ENCODE data around the gene LY6G5C. TPM values are rescaled to one million over a fixed set of nuclear protein-coding genes. Genes with fewer than 3 reads are reported as not detected.

The LY6G5C gene, protein sequence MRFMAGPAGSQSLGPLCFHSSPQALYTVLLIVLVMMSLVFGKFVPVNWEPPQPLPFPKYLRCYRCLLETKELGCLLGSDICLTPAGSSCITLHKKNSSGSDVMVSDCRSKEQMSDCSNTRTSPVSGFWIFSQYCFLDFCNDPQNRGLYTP
- total RNA-seq = 1 to 10 TPM in 5 of 9 donors, under 1 TPM in 3, not detected in 1; 0.39 to 2.5 (median 1.8) TPM
- 1 to 10 TPM in 2 of 3 donors, under 1 TPM in 1; 0.75 to 3.6 (median 3.1) TPM for polyA plus RNA-seq
- long read RNA-seq, donor 1 = 0 reads
- long read RNA-seq, donor 2 = 0 reads
- long read RNA-seq, donor 3, partial matches to known transcripts = 0 of 1 reads
- long read RNA-seq, donor 3, other reads (novel, unspliced or antisense) = 0 of 1 reads
- long read RNA-seq, donor 4, partial matches to known transcripts = 0 of 1 reads
- long read RNA-seq, donor 4, other reads (novel, unspliced or antisense) = 0 of 1 reads
- long read RNA-seq, donor 5, transcript LY6G5C-214 (3 exons, 836 nt) = major isoform, 5 of 6 reads
- long read RNA-seq, donor 5, partial matches to known transcripts = 0 of 6 reads
- long read RNA-seq, donor 5, other reads (novel, unspliced or antisense) = 1 of 6 reads
- long read RNA-seq, donor 6, partial matches to known transcripts = 0 of 4 reads
- long read RNA-seq, donor 6, other reads (novel, unspliced or antisense) = 2 of 4 reads
- long read RNA-seq, donor 7 = 0 reads
- long read RNA-seq, donor 8 = 0 reads
- long read RNA-seq, donor 9 = 0 reads
- long read RNA-seq, donor 10, partial matches to known transcripts = 0 of 1 reads
- long read RNA-seq, donor 10, other reads (novel, unspliced or antisense) = 0 of 1 reads

DNA sequence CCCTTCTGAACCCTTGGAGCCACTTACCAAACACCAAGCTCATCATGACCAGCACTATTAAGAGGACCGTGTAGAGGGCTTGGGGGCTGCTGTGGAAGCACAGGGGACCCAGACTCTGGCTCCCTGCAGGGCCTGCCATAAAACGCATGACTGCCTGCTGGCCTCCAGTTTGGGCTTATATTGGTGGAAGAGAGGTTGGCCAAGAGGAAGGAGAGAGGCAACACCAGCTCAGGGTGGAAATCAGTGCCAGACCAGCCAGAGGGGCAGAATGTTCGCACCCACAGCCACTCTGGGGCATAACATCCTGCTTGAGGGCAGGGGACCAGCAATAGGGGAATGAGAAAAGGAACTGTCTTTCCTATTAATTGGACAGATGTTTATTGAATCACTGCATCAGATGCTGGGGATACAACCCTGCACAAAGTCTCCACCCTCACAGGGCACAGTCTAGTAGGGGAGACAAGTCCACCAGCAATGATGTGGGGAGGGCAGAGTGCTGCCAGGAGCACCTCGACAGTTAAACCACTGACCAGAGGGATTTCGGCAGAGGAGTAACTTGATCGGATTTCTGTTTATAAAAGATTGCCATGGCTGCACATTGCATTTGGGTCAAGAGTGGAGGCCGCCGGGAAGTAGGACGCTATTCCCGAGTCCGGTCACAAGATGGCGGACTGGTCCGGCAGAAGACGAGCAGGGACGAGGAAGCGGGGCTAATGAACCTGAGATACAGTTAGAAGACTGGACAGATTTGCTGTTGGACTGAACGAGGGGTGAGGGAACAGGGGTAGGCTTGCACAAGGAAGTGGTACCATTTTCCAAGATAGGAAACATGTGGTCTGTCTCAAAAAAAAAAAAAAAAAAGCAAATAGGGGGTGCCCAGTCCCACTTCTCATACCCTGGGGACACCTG lies at the start of gene LY6G5C:
Gene LY6G5C (minus strand): TSS at position 842 of the 909 bp plus-strand sequence. CDS start 694 bp downstream, at position 148.
- no peaks in the 10 kb centered on the region for H3K27me3 ChIP-seq
- peaks cover 9 to 10% of the 10 kb centered on the region in 2 donors for H3K4me1 ChIP-seq (replicated peaks in 1 of 2)
- TF ChIP-seq, protein P1, sequence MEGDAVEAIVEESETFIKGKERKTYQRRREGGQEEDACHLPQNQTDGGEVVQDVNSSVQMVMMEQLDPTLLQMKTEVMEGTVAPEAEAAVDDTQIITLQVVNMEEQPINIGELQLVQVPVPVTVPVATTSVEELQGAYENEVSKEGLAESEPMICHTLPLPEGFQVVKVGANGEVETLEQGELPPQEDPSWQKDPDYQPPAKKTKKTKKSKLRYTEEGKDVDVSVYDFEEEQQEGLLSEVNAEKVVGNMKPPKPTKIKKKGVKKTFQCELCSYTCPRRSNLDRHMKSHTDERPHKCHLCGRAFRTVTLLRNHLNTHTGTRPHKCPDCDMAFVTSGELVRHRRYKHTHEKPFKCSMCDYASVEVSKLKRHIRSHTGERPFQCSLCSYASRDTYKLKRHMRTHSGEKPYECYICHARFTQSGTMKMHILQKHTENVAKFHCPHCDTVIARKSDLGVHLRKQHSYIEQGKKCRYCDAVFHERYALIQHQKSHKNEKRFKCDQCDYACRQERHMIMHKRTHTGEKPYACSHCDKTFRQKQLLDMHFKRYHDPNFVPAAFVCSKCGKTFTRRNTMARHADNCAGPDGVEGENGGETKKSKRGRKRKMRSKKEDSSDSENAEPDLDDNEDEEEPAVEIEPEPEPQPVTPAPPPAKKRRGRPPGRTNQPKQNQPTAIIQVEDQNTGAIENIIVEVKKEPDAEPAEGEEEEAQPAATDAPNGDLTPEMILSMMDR (IDR thresholded peaks at IDR 0.05) = peak; percentile 23 to 85 (median 73)
- TF ChIP-seq POLR2A (IDR thresholded peaks at IDR 0.05) = peak in 1 of 2 donors; percentile 17
- intact Hi-C loops (cut with DNase I) = loop anchor here in 1 of 2 donors (5.0 to 10.0 kb wide), 2 partner anchors 87 to 154 kb away; no protein-coding TSS in a partner anchor
- WGBS, 4 donors = 12 to 13% (median 12%) methylated on average over 17 of the region's 17 CpGs
- no peaks in the 10 kb centered on the region for H3K36me3 ChIP-seq (replicated peaks in 1 of 2)
- H3K4me3 ChIP-seq = peak within 1 kb of the TSS in 3 of 4 donors; percentile 20 to 55 (median 27)
- H3K9me3 ChIP-seq (replicated peaks in 1 of 3) = no peaks in the 10 kb centered on the region
- DNase-seq = peak; percentile 82 to 95 (median 88)
- H3K27ac ChIP-seq = peak within 1 kb of the TSS in 3 of 5 donors; percentile 47 to 62 (median 59)

DNA sequence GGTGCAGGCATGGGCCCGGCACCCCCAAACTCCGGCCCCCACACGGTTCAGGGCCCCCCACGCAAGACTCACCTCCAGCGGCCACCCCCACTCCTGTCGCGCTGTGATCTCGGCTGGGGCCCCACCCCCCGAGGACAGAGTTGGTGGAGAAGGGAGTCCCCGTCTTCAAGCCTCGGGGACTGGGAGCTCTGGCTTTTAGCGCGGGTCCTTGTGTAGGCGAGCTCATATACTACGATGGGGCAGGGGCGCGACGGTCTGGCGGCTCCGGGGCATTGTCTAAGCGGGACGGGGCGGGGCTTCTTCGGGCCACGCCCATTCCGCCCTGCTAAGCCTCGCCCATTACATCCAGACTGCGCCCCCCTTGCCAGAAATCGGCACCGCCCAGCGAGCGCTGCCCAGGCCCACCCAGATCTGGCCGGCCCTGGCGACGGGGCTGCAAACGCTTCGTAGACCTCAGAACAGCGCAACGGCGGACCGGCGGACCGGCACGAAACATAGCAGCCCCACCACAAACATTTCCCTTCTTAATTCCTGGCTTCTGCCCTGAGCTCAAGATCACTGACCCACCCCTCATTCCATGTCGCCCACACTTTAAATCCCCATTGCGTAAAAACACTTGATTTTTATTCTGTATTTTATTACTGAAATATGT lies 49.2 kb upstream of the LY6G5C start:
- TF ChIP-seq POLR2A (IDR thresholded peaks at IDR 0.05) = no peak
- TF ChIP-seq, protein P1 (IDR thresholded peaks at IDR 0.05) = no peak
- peaks cover 14 to 66% of the 10 kb centered on the region in 2 donors for H3K4me1 ChIP-seq (replicated peaks in 1 of 2)
- 4 to 6% (median 4%) methylated on average over 23 to 46 of the region's 46 CpGs for WGBS, 4 donors

DNA sequence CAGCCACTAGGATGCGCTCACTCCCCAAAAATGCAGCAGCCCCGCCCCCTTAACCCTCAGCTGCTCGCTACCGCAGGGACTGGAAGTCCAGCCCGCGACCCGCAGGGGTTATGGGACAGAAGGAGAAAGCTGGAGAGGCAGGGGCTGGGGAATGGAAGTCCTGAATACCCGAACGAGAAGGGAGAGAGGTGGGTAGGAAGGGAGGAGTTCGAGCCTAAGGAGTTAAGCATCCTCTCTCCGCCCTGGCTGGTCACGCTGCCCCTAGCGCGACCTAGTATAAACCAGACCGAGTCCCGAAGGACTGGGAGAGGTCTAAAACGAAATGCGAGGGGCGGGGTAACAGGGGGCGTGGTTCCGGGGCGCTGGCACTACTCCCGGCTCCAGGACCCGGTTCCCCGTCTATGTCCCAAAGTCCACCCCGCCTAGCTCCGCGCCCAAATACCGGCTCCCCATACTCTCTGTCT lies 48.7 kb upstream of the LY6G5C start:
- DNase-seq = peak; percentile 86 to 95 (median 90)
- H3K36me3 ChIP-seq (replicated peaks in 1 of 2) = peaks cover 0 to 37% of the 10 kb centered on the region in 2 donors
- WGBS, 4 donors = 0% methylated on average over 13 to 29 of the region's 29 CpGs
- H3K27ac ChIP-seq = peak overlapping the region; percentile 50 to 93 (median 61)
- peak overlapping the region in 3 of 4 donors; percentile 43 to 78 (median 51) for H3K4me3 ChIP-seq
- no peaks in the 10 kb centered on the region for H3K9me3 ChIP-seq (replicated peaks in 1 of 3)
- H3K27me3 ChIP-seq = no peaks in the 10 kb centered on the region
- TF ChIP-seq POLR2A (IDR thresholded peaks at IDR 0.05) = peak; percentile 21 to 45
- TF ChIP-seq, protein P1 (IDR thresholded peaks at IDR 0.05) = peak; percentile 26 to 81 (median 64)
- H3K4me1 ChIP-seq (replicated peaks in 1 of 2) = peaks cover 11 to 62% of the 10 kb centered on the region in 2 donors
- intact Hi-C loops (cut with DNase I) = no loop called here

More for the DNA sequence above, 49.2 kb upstream of the LY6G5C start:
- H3K27ac ChIP-seq = peak overlapping the region; percentile 50 to 93 (median 61)
- peak overlapping the region in 3 of 4 donors; percentile 43 to 78 (median 51) for H3K4me3 ChIP-seq
- intact Hi-C loops (cut with DNase I) = loop anchor here in 1 of 2 donors (10.0 kb wide), 1 partner anchor 1685 kb away; the partner anchor contains the start of genes CUTA and PHF1
- peak; percentile 64 to 88 (median 83) for DNase-seq
- peaks cover 0 to 37% of the 10 kb centered on the region in 2 donors for H3K36me3 ChIP-seq (replicated peaks in 1 of 2)
- H3K9me3 ChIP-seq (replicated peaks in 1 of 3) = no peaks in the 10 kb centered on the region
- no peaks in the 10 kb centered on the region for H3K27me3 ChIP-seq

All from adrenal gland (tissue), 19 donors.